Fibroblast of skin of back (primary cell): ENCODE measurements around the gene HNRNPUL1. TPM values are rescaled to one million over a fixed set of nuclear protein-coding genes. Genes with fewer than 3 reads are reported as not detected.

Source experiments
- DNase-seq: peaks from one replicate; pipeline ENCODE4 v3.0.0-alpha.2; 2013
- polyA plus RNA-seq, 2 experiments: library from polyadenylated mRNA; unstranded; fragments of 120-200 nt; gene quantifications; one replicate each; pipeline ENCODE4 v1.2.1, GENCODE V29; 2013; ENCODE audit not compliant: insufficient read length in 2 of 2

HNRNPUL1 gene
- polyA plus RNA-seq (2013, experiment 1 of 2; ENCODE audit: insufficient read length): 208 TPM
- 132 TPM for polyA plus RNA-seq (2013, experiment 2 of 2; ENCODE audit: insufficient read length)

GRCh38 chr19:41263850-41264580 is at the start of gene HNRNPUL1:
TSS of gene HNRNPUL1 (plus strand) at chr19:41264372. CDS start at chr19:41264504, 132 bp downstream.
- peak; percentile 100 for DNase-seq

- no peak for DNase-seq
These were observed 46.4 kb upstream of the HNRNPUL1 start for GRCh38 chr19:41217741-41218140.

GRCh38 chr19:41218249-41218614 is 45.9 kb upstream of the HNRNPUL1 start:
- no peak for DNase-seq

GRCh38 chr19:41218615-41219507 is 45.3 kb upstream of the HNRNPUL1 start, which contains the start of gene AXL:
TSS of gene AXL (plus strand) at chr19:41219223. CDS start at chr19:41219393, 170 bp downstream.
- DNase-seq: peak; percentile 88

GRCh38 chr19:41219924-41220567 is 44.1 kb upstream of the HNRNPUL1 start:
- DNase-seq: peak; percentile 91

GRCh38 chr19:41220811-41221210 is 43.4 kb upstream of the HNRNPUL1 start:
- DNase-seq: no peak

GRCh38 chr19:41221514-41222205 is 42.5 kb upstream of the HNRNPUL1 start:
- DNase-seq: no peak

GRCh38 chr19:41222240-41222639 is 41.9 kb upstream of the HNRNPUL1 start:
- DNase-seq: no peak

GRCh38 chr19:41223431-41224234 is 40.5 kb upstream of the HNRNPUL1 start:
- peak; percentile 97 for DNase-seq

GRCh38 chr19:41224632-41225031 is 39.5 kb upstream of the HNRNPUL1 start:
- DNase-seq: no peak

- DNase-seq: peak; percentile 100
These were observed 38.7 kb upstream of the HNRNPUL1 start for GRCh38 chr19:41225238-41226052.

GRCh38 chr19:41226053-41226873 is 37.9 kb upstream of the HNRNPUL1 start:
- DNase-seq: peak; percentile 92

- DNase-seq: no peak
These were observed 37.2 kb upstream of the HNRNPUL1 start for GRCh38 chr19:41226874-41227390.

- DNase-seq: no peak
These were observed 35.7 kb upstream of the HNRNPUL1 start for GRCh38 chr19:41228486-41228885.

GRCh38 chr19:41229338-41229737 is 34.8 kb upstream of the HNRNPUL1 start:
- DNase-seq: peak; percentile 78

GRCh38 chr19:41230067-41230857 is 33.9 kb upstream of the HNRNPUL1 start:
- no peak for DNase-seq

GRCh38 chr19:41232686-41233085 is 31.5 kb upstream of the HNRNPUL1 start:
- DNase-seq: no peak

GRCh38 chr19:41233748-41234240 is 30.4 kb upstream of the HNRNPUL1 start:
- DNase-seq: no peak
